ENCODE results near the gene LRRC51.

DNA sequence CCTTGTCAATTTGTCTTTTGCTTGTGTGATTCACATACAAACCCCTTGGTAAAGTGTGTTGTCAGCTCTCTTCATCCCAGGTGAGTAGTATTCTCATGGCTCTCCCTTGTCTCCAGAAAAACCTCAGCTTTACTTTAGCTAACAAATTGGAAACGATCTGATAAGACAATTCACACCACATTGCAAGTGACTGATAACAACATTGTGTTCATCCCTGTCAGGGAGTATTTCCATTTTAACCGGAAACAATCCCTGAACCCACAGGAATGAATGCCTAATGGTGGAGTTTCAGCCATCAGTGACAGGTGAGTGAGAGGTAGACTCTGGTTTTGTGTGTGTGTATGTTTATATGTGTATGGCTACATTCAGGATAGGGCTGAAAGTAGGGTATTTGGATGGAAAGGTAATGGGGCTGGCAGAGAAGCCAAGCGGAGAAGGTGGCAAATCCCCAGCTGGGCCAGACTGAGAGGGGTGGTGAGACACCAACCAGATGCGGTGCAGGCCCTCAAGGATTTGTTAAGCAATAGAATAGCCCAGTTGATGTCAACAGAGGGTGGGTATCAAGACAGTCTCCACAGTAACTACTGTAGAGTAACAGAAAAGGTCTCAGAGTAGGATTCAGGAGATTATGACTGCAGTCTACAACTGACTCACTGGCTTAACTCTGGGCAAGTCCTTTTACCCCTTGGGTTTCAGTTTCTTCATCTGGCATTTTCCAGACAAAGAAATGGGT is 7.6 kb downstream of the LRRC51 start:
- TF ChIP-seq EZH2 (IDR thresholded peaks at IDR 0.05; ENCODE audit: low read depth, low read length, severe bottlenecking) (no peak), YY1 (IDR thresholded peaks at IDR 0.05; ENCODE audit: low read depth, low read length) (no peak), POLR2A (IDR thresholded peaks at IDR 0.05; ENCODE audit: control extremely low read depth in 1 of 2, low read depth in 2 of 2, low read length in 2 of 2) (no peak), BCL11A (IDR thresholded peaks at IDR 0.05; ENCODE audit: low read depth in 2 of 2, low read length in 2 of 2) (no peak), RFX5 (IDR thresholded peaks at IDR 0.05; ENCODE audit: borderline replicate concordance, low read depth, low read length) (no peak), CTBP2 (IDR thresholded peaks at IDR 0.05; ENCODE audit: borderline replicate concordance, insufficient read depth, insufficient read length, low read length) (no peak), POLR2AphosphoS5 (IDR thresholded peaks at IDR 0.05; ENCODE audit: low read depth, low read length) (no peak), TEAD4 (IDR thresholded peaks at IDR 0.05; ENCODE audit: low read depth, low read length) (no peak), RNF2 (IDR thresholded peaks at IDR 0.05; ENCODE audit: borderline replicate concordance, low read depth, low read length, missing control alignments, poor library complexity, severe bottlenecking) (no peak), EP300 (IDR thresholded peaks at IDR 0.05; ENCODE audit: borderline replicate concordance in 1 of 2, low read depth in 2 of 2, low read length in 2 of 2) (no peak), RAD21 (IDR thresholded peaks at IDR 0.05 in 1 of 2, conservative IDR thresholded peaks at IDR 0.05 in 1 of 2; ENCODE audit: low read depth in 2 of 2, low read length in 2 of 2) (no peak)
- TF ChIP-seq, protein P1, sequence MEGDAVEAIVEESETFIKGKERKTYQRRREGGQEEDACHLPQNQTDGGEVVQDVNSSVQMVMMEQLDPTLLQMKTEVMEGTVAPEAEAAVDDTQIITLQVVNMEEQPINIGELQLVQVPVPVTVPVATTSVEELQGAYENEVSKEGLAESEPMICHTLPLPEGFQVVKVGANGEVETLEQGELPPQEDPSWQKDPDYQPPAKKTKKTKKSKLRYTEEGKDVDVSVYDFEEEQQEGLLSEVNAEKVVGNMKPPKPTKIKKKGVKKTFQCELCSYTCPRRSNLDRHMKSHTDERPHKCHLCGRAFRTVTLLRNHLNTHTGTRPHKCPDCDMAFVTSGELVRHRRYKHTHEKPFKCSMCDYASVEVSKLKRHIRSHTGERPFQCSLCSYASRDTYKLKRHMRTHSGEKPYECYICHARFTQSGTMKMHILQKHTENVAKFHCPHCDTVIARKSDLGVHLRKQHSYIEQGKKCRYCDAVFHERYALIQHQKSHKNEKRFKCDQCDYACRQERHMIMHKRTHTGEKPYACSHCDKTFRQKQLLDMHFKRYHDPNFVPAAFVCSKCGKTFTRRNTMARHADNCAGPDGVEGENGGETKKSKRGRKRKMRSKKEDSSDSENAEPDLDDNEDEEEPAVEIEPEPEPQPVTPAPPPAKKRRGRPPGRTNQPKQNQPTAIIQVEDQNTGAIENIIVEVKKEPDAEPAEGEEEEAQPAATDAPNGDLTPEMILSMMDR (IDR thresholded peaks at IDR 0.05; ENCODE audit: control extremely low read depth in 1 of 3, insufficient read depth in 1 of 3, low read depth in 1 of 3, low read length in 3 of 3), result no peak
- TF ChIP-seq, protein P2, sequence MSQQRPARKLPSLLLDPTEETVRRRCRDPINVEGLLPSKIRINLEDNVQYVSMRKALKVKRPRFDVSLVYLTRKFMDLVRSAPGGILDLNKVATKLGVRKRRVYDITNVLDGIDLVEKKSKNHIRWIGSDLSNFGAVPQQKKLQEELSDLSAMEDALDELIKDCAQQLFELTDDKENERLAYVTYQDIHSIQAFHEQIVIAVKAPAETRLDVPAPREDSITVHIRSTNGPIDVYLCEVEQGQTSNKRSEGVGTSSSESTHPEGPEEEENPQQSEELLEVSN (IDR thresholded peaks at IDR 0.05), result no peak
